ENCODE measurements around the gene WDR5B. TPM values are rescaled to one million over a fixed set of nuclear protein-coding genes. Genes with fewer than 3 reads are reported as not detected.

WDR5B gene
- 1.1 TPM for polyA plus RNA-seq (2012; ENCODE audit: insufficient read length, low read depth)

GRCh38 chr3:122415762-122416654 lies at the start of gene WDR5B:
TSS of gene WDR5B (minus strand) at chr3:122416062. CDS start at chr3:122415528, 534 bp downstream.
- peak; percentile 93; the same call in 1 of the 2 replicates for TF ChIP-seq SIN3A (IDR thresholded peaks at IDR 0.05; ENCODE audit: borderline replicate concordance, insufficient read depth, low read length)
- no peak for TF ChIP-seq REST (IDR thresholded peaks at IDR 0.05; ENCODE audit: insufficient read depth in 1 of 2, low read depth in 2 of 2, low read length in 2 of 2)
- TF ChIP-seq POLR2AphosphoS5 (IDR thresholded peaks at IDR 0.05; ENCODE audit: low read depth, low read length): peak; percentile 97
- peak; percentile 53; the same call in 1 of the 2 replicates for TF ChIP-seq TAF1 (IDR thresholded peaks at IDR 0.05; ENCODE audit: borderline replicate concordance, insufficient read depth, low read length)
- TF ChIP-seq FOXP2 (optimal IDR thresholded peaks at IDR 0.05; ENCODE audit: borderline replicate concordance, extremely low read depth, extremely low read length, insufficient read depth): no peak

- TF ChIP-seq REST (IDR thresholded peaks at IDR 0.05; ENCODE audit: insufficient read depth in 1 of 2, low read depth in 2 of 2, low read length in 2 of 2): no peak
- no peak for TF ChIP-seq TAF1 (IDR thresholded peaks at IDR 0.05; ENCODE audit: borderline replicate concordance, insufficient read depth, low read length)
- no peak for TF ChIP-seq POLR2AphosphoS5 (IDR thresholded peaks at IDR 0.05; ENCODE audit: low read depth, low read length)
- TF ChIP-seq FOXP2 (optimal IDR thresholded peaks at IDR 0.05; ENCODE audit: borderline replicate concordance, extremely low read depth, extremely low read length, insufficient read depth): no peak
- TF ChIP-seq SIN3A (IDR thresholded peaks at IDR 0.05; ENCODE audit: borderline replicate concordance, insufficient read depth, low read length): no peak
These were observed 48.8 kb upstream of the WDR5B start for GRCh38 chr3:122464659-122465058.

- no peak for TF ChIP-seq SIN3A (IDR thresholded peaks at IDR 0.05; ENCODE audit: borderline replicate concordance, insufficient read depth, low read length)
- no peak for TF ChIP-seq POLR2AphosphoS5 (IDR thresholded peaks at IDR 0.05; ENCODE audit: low read depth, low read length)
- TF ChIP-seq REST (IDR thresholded peaks at IDR 0.05; ENCODE audit: insufficient read depth in 1 of 2, low read depth in 2 of 2, low read length in 2 of 2): no peak
- no peak for TF ChIP-seq TAF1 (IDR thresholded peaks at IDR 0.05; ENCODE audit: borderline replicate concordance, insufficient read depth, low read length)
- no peak for TF ChIP-seq FOXP2 (optimal IDR thresholded peaks at IDR 0.05; ENCODE audit: borderline replicate concordance, extremely low read depth, extremely low read length, insufficient read depth)
These were observed 46.5 kb upstream of the WDR5B start for GRCh38 chr3:122462406-122462805.

- TF ChIP-seq FOXP2 (optimal IDR thresholded peaks at IDR 0.05; ENCODE audit: borderline replicate concordance, extremely low read depth, extremely low read length, insufficient read depth) (no peak), REST (IDR thresholded peaks at IDR 0.05; ENCODE audit: insufficient read depth in 1 of 2, low read depth in 2 of 2, low read length in 2 of 2) (no peak), POLR2AphosphoS5 (IDR thresholded peaks at IDR 0.05; ENCODE audit: low read depth, low read length) (no peak), SIN3A (IDR thresholded peaks at IDR 0.05; ENCODE audit: borderline replicate concordance, insufficient read depth, low read length) (no peak), TAF1 (IDR thresholded peaks at IDR 0.05; ENCODE audit: borderline replicate concordance, insufficient read depth, low read length) (no peak)
These were observed 45.9 kb upstream of the WDR5B start for GRCh38 chr3:122461806-122462205.

All from PFSK-1 (cell line).